Measurements from ENCODE around the gene ANP32B.
"Not testable (repeated sequence)": the region's sequence is repeated elsewhere in the genome, so short reads cannot be mapped to it uniquely, and the experiment has no call there.

Gene ANP32B

GRCh38 chr9:97985058-97985861 lies 2.1 kb downstream of the ANP32B start:
- peak overlapping the region; percentile 59 to 93 (median 87) for H3K4me3 ChIP-seq
- H3K27ac ChIP-seq, result peak overlapping the region; percentile 92 to 100 (median 98)

- Histone ChIP-seq H3K27ac (no peak overlapping the region), H3K4me3 (no peak overlapping the region)
Measured at GRCh38 chr9:97987487-97987886, 4.3 kb downstream of the ANP32B start.

- no peak overlapping the region for H3K27ac ChIP-seq
Measured at GRCh38 chr9:97990259-97990658, 7.1 kb downstream of the ANP32B start.

GRCh38 chr9:97991818-97992217 lies 8.7 kb downstream of the ANP32B start:
- H3K27ac ChIP-seq, result no peak overlapping the region
- no peak overlapping the region for H3K4me3 ChIP-seq

More at GRCh38 chr9:97990259-97990658, 7.1 kb downstream of the ANP32B start:
- H3K4me3 ChIP-seq, result no peak overlapping the region

- no peak overlapping the region for H3K4me3 ChIP-seq
- H3K27ac ChIP-seq, result peak overlapping the region in 1 of 21 experiments; percentile 30
Measured at GRCh38 chr9:97992219-97992618, 9.1 kb downstream of the ANP32B start.

GRCh38 chr9:97993000-97993399 lies 9.9 kb downstream of the ANP32B start:
- Histone ChIP-seq H3K4me3 (no peak overlapping the region), H3K27ac (peak overlapping the region in 1 of 21 experiments; percentile 30)

- no peak overlapping the region for H3K27ac ChIP-seq
- no peak overlapping the region for H3K4me3 ChIP-seq
Measured at GRCh38 chr9:97994703-97995102, 11.6 kb downstream of the ANP32B start.

GRCh38 chr9:97996676-97997075 lies 13.5 kb downstream of the ANP32B start:
- not testable (repeated sequence) for H3K4me3 ChIP-seq, H3K27ac ChIP-seq

GRCh38 chr9:97997330-97998276 lies 14.5 kb downstream of the ANP32B start:
- H3K4me3 ChIP-seq, result no peak overlapping the region
- H3K27ac ChIP-seq, result peak overlapping the region in 2 of 21 experiments; percentile 11 to 13

- Histone ChIP-seq H3K4me3 (no peak overlapping the region), H3K27ac (peak overlapping the region in 4 of 21 experiments; percentile 1 to 51 (median 16))
Measured at GRCh38 chr9:98002808-98003207, 19.7 kb downstream of the ANP32B start.

GRCh38 chr9:98006127-98006796 lies 23.1 kb downstream of the ANP32B start:
- no peak overlapping the region for H3K27ac ChIP-seq
- H3K4me3 ChIP-seq, result no peak overlapping the region

GRCh38 chr9:98007251-98007928 lies 24.2 kb downstream of the ANP32B start:
- Histone ChIP-seq H3K4me3 (no peak overlapping the region), H3K27ac (no peak overlapping the region)

- no peak overlapping the region for H3K27ac ChIP-seq
Measured at GRCh38 chr9:98008764-98009163, 25.6 kb downstream of the ANP32B start.

GRCh38 chr9:98009437-98009836 lies 26.3 kb downstream of the ANP32B start:
- H3K27ac ChIP-seq, result no peak overlapping the region
- H3K4me3 ChIP-seq, result no peak overlapping the region

More at GRCh38 chr9:98008764-98009163, 25.6 kb downstream of the ANP32B start:
- H3K4me3 ChIP-seq, result no peak overlapping the region

GRCh38 chr9:98009936-98010335 lies 26.8 kb downstream of the ANP32B start:
- no peak overlapping the region for H3K27ac ChIP-seq
- no peak overlapping the region for H3K4me3 ChIP-seq

GRCh38 chr9:98010445-98010844 lies 27.3 kb downstream of the ANP32B start:
- no peak overlapping the region for H3K27ac ChIP-seq

GRCh38 chr9:98011122-98011521 lies 28.0 kb downstream of the ANP32B start:
- H3K4me3 ChIP-seq, result no peak overlapping the region
- no peak overlapping the region for H3K27ac ChIP-seq

More at GRCh38 chr9:98010445-98010844, 27.3 kb downstream of the ANP32B start:
- H3K4me3 ChIP-seq, result no peak overlapping the region

GRCh38 chr9:98016137-98016680 lies 33.1 kb downstream of the ANP32B start:
- no peak overlapping the region for H3K27ac ChIP-seq
- no peak overlapping the region for H3K4me3 ChIP-seq

GRCh38 chr9:98017306-98017705 lies 34.2 kb downstream of the ANP32B start:
- Histone ChIP-seq H3K27ac (no peak overlapping the region), H3K4me3 (no peak overlapping the region)
